Activated CD8-positive, alpha-beta memory T cell treated with anti-CD3 and anti-CD28 coated beads for 24 hours (primary cell): ENCODE data around the gene RBM20.

Source experiments
- DNase-seq: peaks from one replicate; pipeline ENCODE4 v3.0.0-alpha.2; 2020

Gene RBM20

GRCh38 chr10:110818311-110819256, 174.4 kb downstream of the RBM20 start:
- no peak for DNase-seq

- DNase-seq: no peak
Observed at GRCh38 chr10:110820321-110820814, 176.2 kb downstream of the RBM20 start.

- no peak for DNase-seq
Observed at GRCh38 chr10:110821508-110821907, 177.4 kb downstream of the RBM20 start.

DNA sequence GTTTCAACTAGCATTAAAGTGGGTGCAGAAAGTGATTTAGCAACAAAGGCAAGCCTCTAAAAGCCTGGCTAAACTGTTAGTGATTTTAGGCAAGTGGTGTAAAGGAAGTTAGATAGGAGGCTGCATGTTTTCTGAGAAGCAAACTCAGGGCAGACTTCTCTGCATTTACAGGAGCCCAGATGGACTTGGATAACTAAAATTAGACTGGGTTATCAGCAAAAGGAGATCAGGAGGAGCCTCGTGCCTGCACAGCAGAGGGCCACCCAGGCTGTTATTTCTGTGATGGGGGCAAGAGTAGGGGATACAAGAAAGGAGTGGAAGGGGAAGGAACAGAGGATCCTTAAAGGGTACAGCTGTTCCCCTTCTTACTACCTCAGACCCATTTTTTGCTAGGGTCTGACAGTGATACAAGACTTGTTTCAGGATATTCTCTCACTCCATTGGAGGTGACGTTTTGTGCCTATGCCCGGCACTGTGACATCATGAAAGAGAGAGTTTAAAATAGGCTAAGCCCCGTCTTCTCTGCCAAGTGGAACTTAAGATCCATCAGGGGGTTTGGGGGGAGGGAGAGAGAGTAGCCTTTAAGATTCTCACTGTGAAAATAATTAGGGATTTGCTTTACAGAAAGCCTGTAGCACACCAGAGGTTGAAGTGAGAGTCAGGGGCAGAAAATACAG, 178.0 kb downstream of the RBM20 start:
- no peak for DNase-seq

GRCh38 chr10:110822712-110823311, 178.7 kb downstream of the RBM20 start:
- no peak for DNase-seq

DNA sequence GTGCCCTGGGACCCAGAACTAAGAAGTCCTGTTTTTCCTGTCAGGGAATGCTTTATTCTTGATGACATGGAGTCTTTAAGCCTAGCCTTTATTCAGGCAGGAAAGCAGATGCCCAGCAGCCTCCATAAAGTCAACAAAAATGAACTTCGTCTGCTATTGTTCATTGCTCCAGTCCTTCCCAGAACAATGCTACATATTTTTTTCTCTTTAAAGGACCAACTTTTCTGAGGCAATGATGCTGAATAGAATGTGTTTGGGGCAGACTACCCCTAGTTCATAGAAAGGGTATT, 180.0 kb downstream of the RBM20 start:
- no peak for DNase-seq

GRCh38 chr10:110824660-110825059, 180.5 kb downstream of the RBM20 start:
- DNase-seq: no peak

- DNase-seq: no peak
Observed at GRCh38 chr10:110825508-110825907, 181.4 kb downstream of the RBM20 start.

DNA sequence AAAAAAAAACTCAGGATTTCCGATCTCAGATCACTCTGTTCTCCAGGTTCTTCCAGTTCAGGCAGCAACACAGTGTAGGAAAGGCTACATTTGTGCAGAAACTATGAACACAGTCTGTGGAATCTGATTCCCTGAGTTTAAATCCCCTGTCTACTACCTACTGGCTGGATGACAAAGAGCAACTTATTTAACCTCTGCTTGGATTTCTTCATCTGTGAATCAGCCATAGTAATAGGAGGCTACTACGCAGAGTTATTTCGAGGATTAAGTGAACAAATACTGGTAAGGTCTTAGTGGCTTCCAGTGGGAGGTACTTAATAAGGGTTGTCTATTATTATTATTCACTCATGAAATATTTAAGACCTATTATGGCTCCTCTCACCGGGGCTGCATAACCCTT, 183.3 kb downstream of the RBM20 start:
- DNase-seq: no peak

DNA sequence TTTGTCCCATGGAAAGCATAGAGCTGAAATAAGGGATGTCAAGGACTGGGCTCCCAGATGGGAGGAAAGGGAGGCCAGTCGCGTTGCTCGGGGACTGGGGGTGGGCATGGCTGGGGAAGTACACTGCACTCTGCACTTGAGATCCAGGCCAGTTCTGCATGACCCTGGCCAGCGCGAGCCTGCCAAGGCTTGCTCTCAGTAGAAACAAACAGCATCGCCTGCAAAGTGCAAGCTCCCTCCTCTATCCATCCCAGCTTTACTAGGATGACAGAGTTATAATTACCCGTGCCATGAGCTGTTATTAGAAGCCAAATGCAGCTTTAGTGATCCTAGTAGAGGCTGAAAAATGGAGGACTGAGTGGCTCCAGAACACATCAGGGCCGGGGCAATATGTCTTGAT, 183.7 kb downstream of the RBM20 start:
- no peak for DNase-seq

DNA sequence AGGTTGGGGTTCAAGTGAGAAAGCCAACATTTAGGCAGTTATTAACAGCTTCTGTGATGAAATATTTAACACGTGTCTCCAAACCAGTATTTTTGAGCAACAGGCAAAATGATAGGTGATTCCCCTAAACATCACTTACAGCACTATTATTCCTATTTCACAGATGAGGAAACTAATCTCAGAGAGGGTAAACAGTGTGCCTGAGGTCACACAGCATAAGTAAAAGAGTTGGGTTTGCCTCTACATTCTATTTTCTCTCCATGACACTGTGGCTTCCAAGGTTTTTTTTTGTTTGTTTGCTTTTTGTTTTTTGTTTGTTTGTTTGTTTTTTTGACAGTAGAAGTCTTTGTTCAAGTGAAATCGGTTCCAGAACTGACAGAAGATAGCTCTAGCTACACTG, 184.4 kb downstream of the RBM20 start:
- DNase-seq: no peak

DNA sequence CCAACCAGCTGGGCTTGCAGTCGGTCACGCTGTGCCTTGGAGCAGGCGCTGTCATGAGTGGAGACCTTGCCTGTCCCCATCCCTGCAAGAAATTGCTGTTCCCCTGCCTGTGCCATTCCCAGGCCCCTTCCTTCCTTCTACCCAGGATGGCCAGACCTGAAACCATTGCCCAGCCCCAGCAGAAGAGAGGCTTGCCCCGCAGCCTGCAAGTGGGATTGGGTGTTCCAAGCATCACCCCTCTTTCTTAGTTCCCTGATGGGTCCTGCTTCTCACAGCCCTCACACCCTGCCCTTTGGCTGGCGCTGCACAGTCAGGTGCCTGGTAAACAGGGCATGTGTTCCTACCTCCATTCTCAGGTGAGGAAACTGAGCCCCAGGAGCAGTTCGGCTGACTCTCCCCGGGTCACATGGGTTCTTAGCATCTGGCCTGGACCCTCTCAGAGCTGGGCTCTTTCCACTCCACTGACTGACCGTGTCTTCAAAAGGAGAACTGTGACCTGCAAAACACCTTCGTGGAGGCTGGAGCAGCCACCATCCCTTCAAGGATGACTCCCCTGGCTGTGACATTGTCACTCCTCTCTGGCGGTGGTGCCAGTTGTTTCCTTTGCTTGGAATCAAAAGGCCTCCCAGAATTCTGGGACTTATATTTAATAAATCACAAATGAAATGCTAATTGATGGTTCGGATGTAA, 185.7 kb downstream of the RBM20 start:
- DNase-seq: no peak

- no peak for DNase-seq
Observed at GRCh38 chr10:110833234-110833940, 189.3 kb downstream of the RBM20 start.

- DNase-seq: no peak
Observed at GRCh38 chr10:110833941-110834628, 189.9 kb downstream of the RBM20 start.

GRCh38 chr10:110834629-110835301, 190.6 kb downstream of the RBM20 start:
- DNase-seq: peak; percentile 71

DNA sequence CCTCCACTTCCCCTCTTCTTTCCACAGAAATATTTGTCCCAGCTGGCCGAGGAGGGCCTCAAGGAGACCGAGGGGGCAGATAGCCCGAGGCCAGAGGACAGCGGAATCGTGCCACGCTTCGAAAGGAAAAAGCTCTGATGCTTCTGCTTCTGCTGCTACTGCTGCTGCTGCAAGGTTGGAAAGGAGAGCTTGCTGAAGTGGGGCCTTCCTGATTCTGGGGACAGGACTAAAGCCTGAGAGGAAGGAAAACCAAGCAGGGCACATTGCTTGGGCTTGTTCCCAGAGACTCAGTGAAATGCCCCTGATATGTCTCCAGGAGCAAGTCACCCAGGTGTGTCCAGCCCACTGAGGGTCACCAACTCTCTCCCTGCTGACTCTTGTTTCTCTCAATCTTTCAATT, 191.7 kb downstream of the RBM20 start:
- no peak for DNase-seq

GRCh38 chr10:110836706-110837105, 192.6 kb downstream of the RBM20 start:
- DNase-seq: no peak

GRCh38 chr10:110837418-110838171, 193.5 kb downstream of the RBM20 start:
- DNase-seq: no peak

GRCh38 chr10:110840225-110840922, 196.2 kb downstream of the RBM20 start:
- DNase-seq: no peak

GRCh38 chr10:110840923-110841428, 196.8 kb downstream of the RBM20 start:
- DNase-seq: no peak
